LNCAP (cell line): ENCODE results near the gene ZCCHC2.

Source experiments
- TF ChIP-seq, protein P1 (sequence below): fragments of 450-650 bp; IDR thresholded peaks from 2 replicates; pipeline ENCODE4 v1.5.1; 2017; ENCODE audit warnings: mild to moderate bottlenecking

ZCCHC2 gene

DNA sequence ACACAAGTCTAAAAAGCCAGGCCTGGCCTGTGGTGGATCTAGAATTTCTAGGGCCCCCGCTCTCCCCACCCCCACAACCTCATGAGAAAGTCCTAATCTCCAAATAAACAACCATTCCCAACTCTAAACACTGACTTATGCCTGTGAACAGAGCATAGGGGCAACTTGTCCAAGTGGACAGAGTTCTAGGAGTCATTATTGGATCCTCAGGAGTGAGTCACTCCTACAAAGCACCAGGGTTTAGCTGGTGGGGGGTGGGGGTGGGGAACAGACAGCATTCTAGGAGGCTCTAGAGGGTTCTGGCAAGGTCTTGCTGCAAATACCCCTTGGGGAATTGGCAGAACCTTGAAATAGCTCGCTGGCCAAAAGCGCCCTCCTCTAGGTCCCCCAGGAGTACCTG, 83.3 kb downstream of the ZCCHC2 start:
- TF ChIP-seq, protein P1, sequence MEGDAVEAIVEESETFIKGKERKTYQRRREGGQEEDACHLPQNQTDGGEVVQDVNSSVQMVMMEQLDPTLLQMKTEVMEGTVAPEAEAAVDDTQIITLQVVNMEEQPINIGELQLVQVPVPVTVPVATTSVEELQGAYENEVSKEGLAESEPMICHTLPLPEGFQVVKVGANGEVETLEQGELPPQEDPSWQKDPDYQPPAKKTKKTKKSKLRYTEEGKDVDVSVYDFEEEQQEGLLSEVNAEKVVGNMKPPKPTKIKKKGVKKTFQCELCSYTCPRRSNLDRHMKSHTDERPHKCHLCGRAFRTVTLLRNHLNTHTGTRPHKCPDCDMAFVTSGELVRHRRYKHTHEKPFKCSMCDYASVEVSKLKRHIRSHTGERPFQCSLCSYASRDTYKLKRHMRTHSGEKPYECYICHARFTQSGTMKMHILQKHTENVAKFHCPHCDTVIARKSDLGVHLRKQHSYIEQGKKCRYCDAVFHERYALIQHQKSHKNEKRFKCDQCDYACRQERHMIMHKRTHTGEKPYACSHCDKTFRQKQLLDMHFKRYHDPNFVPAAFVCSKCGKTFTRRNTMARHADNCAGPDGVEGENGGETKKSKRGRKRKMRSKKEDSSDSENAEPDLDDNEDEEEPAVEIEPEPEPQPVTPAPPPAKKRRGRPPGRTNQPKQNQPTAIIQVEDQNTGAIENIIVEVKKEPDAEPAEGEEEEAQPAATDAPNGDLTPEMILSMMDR: no peak

DNA sequence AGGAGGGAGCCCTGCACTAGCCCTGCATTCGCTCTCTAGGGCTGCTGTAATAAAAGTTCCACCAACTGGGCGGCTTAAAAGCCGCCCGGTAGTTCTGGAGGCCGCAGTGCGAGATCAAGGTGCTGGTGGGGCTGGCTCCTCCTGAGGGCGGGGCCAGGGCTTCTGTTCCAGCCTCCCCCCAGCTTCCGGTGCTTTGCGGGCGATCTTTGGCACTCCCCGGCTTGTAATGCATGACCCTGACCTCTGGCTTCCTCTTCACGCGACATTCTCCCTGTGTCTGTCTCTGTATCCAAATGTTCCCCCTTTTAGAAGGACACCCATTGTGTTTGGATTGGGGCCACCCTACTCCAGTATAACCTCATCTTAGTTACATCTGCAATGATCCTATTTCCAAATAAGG, 84.5 kb downstream of the ZCCHC2 start:
- TF ChIP-seq, protein P1: no peak

DNA sequence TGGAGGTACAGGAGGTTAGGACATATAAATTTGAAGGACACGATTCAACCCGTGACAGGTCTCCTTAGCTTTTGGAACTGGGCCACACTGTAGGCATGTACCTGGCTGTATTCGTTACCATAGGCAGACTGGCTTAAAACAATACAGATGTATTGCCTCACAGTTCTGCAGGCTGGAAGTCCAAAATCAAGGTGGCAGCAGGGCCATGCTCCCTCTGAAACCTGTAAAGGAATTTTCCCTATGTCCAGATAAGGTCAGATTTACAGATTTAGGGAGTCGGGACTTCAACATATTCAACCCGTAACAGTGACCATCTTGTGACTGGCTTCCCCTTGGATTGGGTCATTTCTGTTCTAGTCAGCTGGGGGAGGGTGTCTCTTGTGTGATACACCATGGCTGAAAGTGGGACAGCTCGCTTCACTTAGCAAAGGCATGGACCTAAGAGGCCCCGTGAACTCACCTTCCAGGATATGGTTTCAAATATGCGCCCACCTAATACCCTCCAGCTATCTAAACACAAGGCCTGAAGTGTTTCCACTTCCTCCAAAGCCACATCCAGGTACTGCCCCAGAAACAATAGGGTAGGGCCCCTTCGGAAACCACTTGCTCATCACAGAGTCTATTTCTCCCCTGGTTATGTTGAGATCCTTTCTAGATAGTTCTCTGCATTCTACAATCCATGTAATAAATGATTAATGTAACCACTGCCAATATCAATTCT, 85.0 kb downstream of the ZCCHC2 start:
- TF ChIP-seq, protein P1: no peak

DNA sequence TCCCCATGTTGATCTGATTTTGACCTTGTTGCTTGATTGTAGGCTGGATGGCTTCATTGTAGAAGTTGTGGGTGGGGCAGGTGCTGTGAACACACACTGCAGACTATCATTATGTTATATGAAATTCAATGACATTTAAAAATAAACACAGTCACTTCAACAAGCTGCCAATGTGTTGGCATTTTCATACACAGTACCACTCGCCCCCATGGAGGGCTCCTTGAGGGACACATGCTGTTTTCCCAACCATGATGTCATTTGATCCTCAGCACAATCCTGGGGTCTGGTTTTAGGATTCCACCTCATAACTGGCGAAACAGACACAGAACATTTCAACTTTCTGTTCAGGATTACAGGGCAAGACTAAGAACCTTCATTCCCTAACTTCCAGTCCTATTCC, 86.9 kb downstream of the ZCCHC2 start:
- TF ChIP-seq, protein P1: no peak

DNA sequence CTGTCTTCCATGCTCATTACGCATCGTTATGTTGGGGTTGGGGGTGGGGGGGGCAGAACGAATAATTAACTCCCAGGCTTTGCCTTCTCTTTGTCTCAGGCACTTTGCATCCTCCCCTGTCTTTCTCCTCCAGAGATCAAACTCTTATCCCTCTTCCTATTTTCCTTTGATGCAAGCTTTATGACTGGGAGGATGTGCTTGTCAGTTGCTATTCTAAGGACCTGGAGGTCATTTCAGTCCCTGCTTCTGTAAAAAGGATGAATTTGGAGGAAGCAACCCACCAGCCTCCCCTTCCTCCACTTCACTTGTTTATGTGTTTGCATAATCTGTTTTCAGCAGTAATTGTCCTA, 87.5 kb downstream of the ZCCHC2 start:
- TF ChIP-seq, protein P1: no peak

DNA sequence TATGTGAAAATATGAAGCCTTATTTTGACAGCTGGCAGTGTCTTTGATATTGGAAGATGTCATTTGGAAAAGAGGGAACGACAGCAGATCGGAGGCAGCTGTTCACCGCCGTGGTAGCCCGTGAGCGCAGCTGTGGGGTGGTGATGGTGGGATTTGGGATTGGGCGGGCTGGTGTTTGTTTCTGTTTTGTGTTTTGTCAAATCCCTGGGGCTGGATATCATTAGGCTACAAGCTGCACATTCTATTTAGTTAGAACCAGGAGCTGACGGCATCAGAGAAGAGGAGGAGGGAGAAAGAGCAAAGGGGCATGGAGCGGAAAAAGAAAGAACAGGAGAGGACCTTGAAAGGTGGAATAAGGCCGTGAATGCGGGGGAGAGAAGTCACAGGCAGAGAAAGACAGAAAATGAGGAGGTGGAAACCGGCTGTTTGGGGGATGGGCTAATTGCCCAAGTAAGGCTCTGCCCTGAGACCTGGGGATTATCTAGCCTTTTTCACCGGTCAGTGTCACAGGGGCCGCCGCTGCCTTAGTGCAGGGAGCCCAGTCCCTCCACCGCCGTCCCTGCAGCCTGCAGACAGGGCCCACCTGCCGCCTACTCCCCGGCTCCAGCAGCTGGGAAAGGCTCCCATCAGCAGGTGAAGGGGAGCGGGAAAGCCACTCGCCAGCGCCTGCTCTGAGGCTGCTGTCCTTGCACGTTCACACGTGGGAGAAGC, 88.0 kb downstream of the ZCCHC2 start:
- TF ChIP-seq, protein P1: no peak

DNA sequence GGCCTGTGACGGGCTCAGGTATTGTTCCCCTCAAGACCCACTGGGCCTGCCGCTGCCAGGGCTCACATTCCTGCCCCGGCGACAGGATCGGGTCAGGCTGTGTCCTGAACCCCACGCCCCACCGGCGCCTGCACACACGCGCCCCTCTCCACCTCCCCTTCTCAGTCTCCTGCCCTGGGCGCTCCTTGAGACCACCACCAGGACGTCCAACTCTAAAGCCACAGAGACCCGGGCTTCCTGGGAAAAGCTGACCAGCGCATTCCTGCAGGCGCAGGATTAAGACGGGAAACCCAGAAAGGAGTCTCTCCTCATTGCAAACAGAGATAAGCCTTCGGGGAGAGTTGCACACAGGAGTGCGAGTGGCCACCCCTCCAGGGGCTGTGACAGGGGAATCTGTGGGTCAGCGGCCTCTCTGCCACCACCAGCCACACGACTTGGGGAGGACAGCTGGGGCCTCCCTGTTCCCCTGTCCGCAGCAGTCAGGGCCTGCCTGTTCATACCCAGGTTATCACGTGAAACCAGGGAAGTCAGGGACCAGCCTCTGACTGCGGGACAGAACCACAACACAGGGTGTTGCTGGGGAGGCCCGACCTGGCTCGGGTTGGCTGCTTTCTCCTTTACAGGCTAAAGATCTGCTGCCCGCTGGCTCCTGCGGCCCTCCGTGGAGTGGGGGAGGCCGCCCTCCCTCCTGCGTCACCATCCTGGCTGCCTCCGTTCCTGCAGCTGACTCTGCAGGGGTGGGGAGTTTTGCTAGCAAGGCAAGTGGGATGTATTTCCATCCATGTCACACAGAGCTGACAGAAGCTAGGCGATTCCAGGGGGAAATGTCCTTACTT, 88.8 kb downstream of the ZCCHC2 start:
- TF ChIP-seq, protein P1: no peak
